HG02840 (cell line): ENCODE data around the gene PLK5.

ENCODE experiments used
- ATAC-seq: cut with Tn5 transposase; IDR thresholded peaks from one replicate; pipeline ENCODE4 v1.9.1; 2021; ENCODE audit warnings: mild to moderate bottlenecking, moderate library complexity, moderate number of reproducible peaks; ENCODE audit not compliant: unreplicated experiment, low FRiP score

The PLK5 gene

DNA sequence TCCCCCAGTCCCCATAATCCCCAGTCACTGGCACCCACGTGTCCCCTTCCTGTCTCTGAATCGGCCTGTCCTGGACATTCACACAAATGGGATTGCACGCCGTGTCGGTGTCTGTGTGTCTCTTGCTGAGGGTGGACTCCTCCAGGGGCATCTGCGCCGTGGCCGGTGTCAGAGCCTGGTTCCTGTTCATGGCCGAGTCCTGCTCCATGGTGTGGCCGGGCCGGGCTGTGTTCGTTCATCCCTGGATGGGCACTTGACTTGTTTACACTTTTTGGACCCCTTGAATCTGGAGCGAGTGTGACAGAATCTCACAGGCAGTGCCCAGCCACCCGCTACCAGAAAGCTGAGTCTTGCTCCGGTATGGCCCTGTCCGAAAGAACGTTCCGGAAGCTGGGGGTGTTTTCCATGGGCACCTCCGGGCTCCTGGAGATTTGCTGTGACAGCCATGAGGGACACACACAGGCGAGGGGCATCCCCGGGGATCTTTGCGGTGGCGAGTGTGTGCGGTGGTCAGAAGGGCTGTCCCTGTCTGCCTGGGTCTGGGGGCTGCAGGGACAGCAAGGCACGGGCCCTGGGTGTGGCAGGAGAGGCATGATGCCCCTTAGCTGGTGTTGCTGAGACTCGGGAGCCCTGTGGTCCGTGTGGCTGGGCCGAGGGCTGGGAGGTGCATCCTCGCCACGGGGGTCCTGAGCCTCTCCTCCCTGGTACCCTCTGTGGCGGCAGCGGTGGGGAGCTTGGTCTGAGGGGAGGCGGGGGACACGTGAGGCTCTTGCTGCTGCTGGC lies 50.7 kb downstream of the PLK5 start:
- no peak for ATAC-seq

- no peak for ATAC-seq
These were observed 51.7 kb downstream of the PLK5 start for GRCh38 chr19:1575323-1576241.

DNA sequence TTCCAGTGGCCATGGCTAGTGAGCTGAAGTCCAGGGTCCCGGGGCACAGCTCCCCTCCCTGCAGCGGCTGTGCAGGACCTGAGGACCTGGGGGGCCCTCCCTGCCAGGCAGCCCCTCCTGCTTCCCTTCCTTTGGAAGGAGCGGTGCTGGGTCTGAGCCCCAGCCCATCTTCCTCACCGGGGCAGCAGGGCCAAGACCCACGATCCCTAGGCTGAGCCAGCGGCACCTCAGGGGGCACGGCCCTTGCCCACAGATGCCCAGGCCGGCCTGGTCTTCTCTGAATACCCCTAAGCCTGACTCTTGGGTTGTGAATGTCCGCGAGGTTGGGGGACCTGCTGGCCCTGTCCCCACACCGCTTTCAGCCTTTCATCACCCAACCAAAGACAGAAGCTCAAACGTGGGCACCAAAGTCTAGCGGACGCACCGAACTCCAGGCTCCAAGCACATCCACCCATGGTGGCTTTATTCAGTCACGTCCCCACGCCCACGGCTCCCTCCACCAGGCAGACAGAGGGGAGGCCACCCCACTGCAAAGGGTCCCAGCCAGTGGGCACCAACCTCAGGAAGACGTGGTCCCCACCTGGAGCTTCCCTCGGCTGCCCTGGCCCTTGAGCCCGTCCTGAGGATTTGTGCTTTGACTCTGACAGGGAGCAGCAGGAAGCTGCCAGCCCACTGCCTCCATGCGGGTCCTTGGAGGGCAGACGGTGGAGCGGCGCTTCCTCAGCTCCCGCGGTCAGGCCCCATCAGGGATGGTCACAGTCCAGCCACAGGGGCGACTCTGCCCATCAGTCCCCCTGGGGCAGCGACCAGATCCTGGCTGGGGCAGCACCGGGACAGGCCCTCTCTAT lies 52.6 kb downstream of the PLK5 start:
- ATAC-seq, result no peak

DNA sequence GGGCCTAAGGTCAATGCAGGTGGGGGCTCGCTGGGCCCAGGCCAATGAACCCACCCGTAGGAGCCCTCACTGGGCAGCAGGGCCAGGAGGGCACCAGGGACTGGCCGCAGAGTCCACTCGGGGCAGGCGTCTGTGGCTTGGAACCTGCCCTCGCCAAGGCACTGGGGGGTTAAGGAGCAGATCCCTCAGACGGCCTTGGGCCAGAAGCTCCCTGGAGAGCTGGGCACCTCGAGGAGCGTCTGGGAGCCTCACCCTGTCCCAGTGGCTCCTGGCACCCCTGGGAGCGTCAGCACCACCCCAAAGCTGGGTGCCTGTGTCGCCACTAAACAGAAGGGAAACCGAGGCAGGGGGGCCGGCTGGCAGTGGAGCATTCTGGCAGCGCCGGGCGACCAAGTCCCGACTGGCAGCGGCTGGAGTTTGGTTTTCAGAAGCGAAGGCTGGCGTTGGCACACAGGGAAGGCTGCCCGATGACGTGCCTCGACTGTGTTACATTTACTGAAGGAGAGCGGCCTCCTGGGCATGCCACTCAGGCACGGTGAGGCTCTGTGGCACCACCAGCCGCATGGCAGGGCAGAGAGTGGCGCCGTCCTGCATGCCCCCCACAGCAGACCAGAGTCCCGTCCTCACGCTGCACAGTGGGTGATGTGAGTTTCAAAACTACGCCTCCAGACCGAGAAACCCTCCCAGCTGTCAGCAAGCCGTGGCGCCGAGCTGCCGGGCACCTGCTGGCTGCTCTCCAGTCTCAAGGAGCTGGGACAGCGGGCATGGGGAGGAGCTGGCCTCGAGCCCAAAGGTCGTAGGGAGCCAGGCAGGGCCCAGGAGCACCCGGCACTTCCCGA lies 53.4 kb downstream of the PLK5 start:
- no peak for ATAC-seq

DNA sequence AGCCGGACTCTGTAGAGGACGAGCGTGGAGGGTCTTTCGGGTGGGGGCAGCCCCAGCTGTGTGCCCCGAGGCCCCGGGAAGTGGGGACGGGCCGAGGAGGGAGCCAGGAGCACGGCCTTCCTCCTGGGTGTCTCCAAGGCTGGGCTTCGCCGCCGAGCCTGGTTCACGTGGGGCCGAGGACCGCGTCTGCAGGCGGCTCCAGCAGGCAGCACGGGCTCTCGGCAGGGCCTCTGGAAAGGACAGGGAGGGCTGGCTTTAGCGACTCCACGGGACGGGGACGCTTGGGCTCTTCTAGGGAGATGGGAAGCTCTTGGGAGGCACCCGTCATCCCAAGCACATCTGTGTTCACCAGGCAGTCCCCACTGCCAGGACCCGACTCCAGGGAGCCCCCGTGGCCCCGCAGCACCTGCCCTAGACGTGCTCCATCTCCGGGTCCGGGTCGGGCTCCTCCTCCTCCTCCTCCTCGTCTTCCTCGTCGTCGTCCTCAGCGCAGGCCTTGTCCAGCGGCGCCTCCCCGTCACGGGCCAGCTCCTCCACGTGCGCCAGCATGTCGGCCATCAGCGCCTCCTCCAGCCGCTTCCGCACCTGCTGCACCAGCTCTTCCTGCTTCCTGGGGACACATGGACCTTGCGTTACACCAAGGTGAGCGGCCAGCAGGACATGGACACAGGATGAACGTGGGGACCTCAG lies 54.2 kb downstream of the PLK5 start:
- ATAC-seq, result no peak

DNA sequence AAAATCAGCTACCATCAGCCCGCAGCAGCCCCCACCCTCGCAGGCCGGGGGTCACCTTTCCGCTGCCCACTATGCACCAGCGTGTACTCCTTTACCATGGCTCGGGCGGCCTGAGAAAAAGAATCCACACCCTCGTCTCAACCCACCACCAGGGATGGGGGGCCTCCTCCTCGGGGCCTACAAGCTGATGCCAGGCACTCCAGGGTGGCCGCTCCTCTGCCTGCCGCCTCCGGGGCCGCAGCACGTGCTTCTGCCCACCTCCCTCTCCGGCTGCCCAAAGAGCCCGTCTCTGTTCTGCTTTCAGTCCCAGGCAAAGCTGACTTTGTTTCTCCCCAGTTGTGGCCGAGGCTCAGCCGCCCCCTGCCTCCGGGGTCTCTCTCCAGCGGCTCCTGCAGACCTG lies 55.3 kb downstream of the PLK5 start:
- no peak for ATAC-seq

DNA sequence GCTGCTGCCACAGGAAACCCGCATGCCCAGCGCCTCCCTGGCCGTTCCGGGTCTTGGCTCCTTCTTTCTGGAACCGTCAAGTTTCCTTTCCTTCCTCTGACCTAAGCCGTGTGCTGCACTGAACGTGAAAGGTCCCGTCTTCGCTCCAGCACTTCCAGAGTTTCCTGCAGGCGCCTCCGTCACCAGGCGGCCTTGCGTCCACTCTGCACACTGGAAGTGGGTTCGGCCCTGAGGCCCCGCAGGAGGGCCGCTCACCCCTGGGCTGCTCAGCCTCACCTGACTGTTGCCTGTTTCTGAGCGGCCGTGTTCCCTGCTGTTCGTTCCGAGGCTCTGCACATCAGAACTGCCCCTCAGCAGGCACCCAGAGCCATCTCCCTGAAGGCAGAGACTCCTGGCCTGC lies 56.5 kb downstream of the PLK5 start:
- ATAC-seq, result no peak

GRCh38 chr19:1580957-1581356 lies 57.1 kb downstream of the PLK5 start:
- ATAC-seq, result no peak

- no peak for ATAC-seq
These were observed 58.3 kb downstream of the PLK5 start for GRCh38 chr19:1582201-1582600.

DNA sequence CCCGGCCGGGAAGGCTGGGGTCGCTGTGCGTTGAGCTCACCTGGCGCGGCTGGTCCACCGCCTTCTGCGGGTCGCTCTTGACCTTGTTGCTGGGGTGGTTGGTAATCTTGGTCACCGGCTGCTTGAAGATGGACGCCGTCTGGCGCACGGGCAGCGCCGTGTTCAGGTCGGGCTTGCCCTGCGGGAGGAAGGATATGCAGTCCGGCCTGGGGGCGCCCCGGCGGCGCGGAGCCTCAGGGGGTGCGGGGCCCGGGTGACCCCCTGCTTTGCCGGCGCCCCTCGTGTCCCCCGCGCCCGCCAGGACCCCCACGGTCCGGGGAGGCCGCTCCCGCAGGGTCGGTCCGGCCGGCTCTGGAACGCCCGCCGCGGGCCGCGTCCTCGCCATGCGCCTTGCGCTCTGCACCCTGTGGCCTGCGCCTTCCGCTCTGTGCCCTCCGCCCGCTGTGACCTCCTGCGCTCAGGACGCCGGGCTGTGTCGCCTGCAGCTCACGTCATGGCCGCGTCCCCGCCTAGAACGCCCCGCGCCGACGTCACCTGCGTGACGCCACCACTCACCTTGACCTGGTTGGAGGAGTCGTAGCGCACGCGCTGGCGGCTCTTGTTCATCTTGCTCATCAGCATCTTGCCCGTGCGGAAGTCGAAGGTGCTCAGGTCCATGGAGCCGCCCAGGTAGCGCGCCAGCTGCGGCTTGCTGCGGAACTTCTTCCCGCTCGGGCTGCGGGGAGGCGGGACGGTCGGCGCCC lies 60.8 kb downstream of the PLK5 start:
- ATAC-seq, result no peak

DNA sequence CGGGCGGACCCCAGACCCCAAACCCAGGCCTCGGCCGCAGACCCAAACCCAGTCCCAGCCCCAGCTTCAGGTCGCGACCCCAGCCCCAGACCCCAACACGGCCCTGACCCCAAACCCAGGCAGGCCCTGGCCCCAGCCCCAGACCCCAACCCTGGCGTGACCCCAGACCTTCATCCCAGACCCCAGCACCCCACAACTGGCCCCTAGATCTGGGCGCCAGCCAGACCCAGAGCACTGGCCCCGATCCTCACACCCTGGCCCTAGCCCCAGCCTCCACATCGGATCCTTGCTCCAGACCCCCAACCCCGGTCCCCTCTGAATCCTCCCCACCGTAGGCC lies 61.3 kb downstream of the PLK5 start:
- no peak for ATAC-seq
